ENCODE results near the gene SLC1A2.

SLC1A2 gene

DNA sequence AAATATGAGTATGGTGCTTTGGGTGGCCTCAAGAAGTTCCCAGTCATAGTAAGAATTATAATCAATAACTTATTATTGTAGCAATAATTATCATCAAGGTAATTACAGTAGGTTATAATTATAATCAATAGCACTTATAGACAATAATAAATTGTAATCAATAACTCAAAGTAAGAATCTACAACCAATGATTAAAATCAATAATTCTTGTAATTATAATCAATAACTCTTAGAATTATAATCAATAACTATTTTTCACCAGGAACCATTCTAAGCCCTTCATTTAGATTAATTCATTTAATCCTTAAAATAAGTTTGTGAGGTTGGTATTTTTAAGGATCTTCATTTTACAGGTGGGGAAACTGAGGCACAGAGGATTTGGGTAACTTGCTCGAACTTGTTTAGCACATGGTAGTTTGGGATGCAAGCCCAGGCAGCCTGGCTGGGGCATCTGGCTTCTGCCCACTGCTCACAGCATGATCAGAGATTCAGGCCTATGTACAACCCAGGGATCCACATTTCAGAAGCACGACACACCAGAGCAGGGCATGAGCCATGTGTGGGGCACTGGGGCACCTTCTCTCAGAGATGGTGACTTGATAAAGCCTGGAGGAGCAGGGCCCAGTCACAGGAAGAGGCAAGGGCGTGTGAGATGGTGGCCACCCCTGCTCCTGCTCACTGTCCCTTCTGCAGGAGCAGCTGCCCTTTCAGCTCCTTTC lies 46.6 kb downstream of the SLC1A2 start:
- DNase-seq (ENCODE audit: insufficient read length) (no peak), FAIRE-seq (peak; percentile 44)
- no peak for TF ChIP-seq TAF1 (IDR thresholded peaks at IDR 0.05; ENCODE audit: borderline replicate concordance, low read depth, low read length)
- no peak for TF ChIP-seq POLR2A (IDR thresholded peaks at IDR 0.05; ENCODE audit: low read depth, low read length)
- no peak for TF ChIP-seq POLR2AphosphoS5 (IDR thresholded peaks at IDR 0.05; ENCODE audit: low read depth, low read length)

DNA sequence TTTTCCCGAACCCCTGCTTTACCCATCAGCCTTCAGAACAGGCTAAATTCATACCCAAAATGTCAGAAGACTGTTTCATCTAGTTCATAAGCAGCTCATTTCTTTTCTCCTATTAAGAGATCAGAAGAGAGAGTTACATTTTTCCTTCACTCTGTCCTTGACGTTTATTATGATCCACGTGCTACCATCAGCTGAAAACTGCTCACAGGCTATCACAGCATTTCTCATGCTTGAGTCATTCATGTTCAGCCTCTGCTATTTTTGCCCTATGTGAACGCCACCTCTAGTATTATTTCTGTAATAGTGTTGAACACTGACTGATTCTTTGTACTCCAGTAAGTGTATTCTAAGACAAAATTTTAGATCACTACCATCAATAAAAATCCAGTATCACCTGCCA lies 51.9 kb downstream of the SLC1A2 start:
- TF ChIP-seq POLR2AphosphoS5 (IDR thresholded peaks at IDR 0.05; ENCODE audit: low read depth, low read length), result no peak
- TF ChIP-seq TAF1 (IDR thresholded peaks at IDR 0.05; ENCODE audit: borderline replicate concordance, low read depth, low read length), result no peak
- TF ChIP-seq POLR2A (IDR thresholded peaks at IDR 0.05; ENCODE audit: low read depth, low read length), result no peak
- peak; percentile 27 for FAIRE-seq
- no peak for DNase-seq (ENCODE audit: insufficient read length)

DNA sequence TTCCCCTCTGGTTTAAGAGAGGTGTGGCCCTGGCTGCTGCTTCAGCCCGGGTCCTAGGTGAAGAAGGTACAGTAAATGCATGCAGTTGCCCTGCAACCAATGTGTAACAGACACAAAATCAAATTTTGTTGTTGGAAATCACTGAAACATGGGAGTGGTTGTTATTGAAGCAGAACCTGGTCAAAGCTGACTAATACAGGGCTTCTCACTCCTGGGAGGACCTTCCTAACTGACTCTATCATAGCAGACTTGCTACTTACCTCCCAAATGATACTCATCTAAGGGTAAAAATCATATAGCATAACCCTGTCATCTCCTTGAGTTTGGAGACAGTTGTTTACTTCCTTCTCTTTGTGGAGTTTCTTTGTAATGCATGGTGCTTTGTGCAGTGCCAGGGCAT lies 52.6 kb downstream of the SLC1A2 start:
- FAIRE-seq (no peak), DNase-seq (ENCODE audit: insufficient read length) (no peak)
- TF ChIP-seq POLR2A (IDR thresholded peaks at IDR 0.05; ENCODE audit: low read depth, low read length) (no peak), TAF1 (IDR thresholded peaks at IDR 0.05; ENCODE audit: borderline replicate concordance, low read depth, low read length) (no peak), POLR2AphosphoS5 (IDR thresholded peaks at IDR 0.05; ENCODE audit: low read depth, low read length) (no peak)

DNA sequence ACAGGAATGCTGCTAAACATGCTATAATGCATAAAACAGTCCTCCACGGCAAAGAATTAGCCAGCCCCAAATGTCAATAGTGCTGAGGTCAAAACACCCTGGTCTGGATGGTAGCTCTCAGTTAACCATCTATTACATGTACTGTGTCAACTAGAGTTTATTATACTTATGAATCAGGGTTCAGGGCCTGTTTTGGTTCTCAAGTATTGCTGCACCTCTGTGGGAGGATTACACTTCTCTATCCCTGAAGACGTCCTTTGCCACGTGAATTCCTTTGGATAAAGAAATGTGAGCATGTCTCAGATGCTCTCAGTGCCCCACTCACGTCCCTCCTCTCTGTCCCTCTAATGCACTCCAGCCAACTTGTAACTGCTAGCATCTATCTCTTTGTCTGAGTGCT lies 53.4 kb downstream of the SLC1A2 start:
- no peak for DNase-seq (ENCODE audit: insufficient read length)
- TF ChIP-seq POLR2AphosphoS5 (IDR thresholded peaks at IDR 0.05; ENCODE audit: low read depth, low read length), result no peak
- no peak for TF ChIP-seq POLR2A (IDR thresholded peaks at IDR 0.05; ENCODE audit: low read depth, low read length)
- TF ChIP-seq TAF1 (IDR thresholded peaks at IDR 0.05; ENCODE audit: borderline replicate concordance, low read depth, low read length), result no peak
- FAIRE-seq, result no peak

DNA sequence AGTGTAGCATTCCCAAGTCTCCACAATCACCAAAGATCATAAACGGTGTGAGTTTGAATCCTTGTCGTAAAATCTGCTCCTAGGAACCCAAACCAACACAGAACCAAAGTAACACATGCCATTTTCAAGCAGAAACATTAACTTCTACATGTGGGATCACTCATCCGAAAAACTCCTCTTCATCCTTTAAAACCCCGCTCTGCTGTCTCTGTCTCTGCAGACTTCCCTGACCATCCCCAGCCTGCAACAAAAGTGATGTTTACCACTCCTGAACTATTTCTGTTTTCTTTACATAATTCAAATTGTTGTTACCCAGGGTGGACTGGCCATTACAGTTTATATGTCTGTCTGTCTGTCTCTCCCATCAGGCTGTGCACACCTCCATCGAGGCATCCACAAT lies 54.0 kb downstream of the SLC1A2 start:
- FAIRE-seq, result no peak
- DNase-seq (ENCODE audit: insufficient read length), result no peak

DNA sequence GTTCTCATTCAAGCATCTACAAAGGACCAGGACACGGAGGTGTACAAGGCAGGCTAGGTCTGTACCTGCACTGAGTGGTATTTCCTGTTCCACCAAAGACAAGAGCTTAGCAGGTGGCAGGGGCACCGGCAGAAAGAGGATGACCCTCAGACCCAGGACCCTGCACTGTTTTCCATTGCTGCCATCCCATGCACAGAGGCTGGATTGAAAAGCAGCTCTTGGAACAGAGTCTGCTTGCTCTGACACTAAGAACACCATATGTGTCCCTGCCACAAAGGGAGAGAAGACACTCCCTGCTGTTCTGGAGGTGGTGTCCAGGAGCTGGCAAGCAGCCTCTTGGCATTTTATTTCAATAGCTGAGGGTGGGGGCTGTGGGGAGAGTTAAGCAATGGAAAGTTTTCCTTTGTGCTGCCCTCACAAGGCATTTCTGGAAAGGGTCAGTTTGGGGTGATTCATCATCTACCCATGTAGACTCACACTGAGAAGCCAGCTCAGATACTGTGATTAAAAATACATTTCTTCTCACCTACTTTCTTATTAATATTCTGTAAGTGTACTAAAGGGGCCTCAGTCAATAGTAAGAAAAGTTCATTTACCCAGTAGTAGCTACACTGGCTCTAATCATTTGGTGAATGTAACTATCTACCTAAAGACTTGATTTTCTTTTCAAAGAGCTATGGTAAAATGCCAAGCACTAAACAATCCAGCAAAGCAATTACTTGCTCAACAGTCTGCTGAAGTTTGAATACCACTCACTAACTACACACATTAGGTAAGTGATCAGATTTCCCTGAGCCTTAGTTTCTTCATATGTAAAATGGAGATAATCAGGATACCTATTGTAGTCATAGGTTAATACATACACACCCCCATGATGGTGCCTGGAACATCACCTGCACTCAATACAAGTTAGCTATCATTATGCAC lies 55.2 kb downstream of the SLC1A2 start:
- FAIRE-seq (peak; percentile 27), DNase-seq (ENCODE audit: insufficient read length) (no peak)
- TF ChIP-seq POLR2AphosphoS5 (IDR thresholded peaks at IDR 0.05; ENCODE audit: low read depth, low read length), result no peak
- TF ChIP-seq TAF1 (IDR thresholded peaks at IDR 0.05; ENCODE audit: borderline replicate concordance, low read depth, low read length), result no peak
- TF ChIP-seq POLR2A (IDR thresholded peaks at IDR 0.05; ENCODE audit: low read depth, low read length), result no peak

More for the DNA sequence above, 54.0 kb downstream of the SLC1A2 start:
- TF ChIP-seq POLR2A (IDR thresholded peaks at IDR 0.05; ENCODE audit: low read depth, low read length) (no peak), TAF1 (IDR thresholded peaks at IDR 0.05; ENCODE audit: borderline replicate concordance, low read depth, low read length) (no peak), POLR2AphosphoS5 (IDR thresholded peaks at IDR 0.05; ENCODE audit: low read depth, low read length) (no peak)

DNA sequence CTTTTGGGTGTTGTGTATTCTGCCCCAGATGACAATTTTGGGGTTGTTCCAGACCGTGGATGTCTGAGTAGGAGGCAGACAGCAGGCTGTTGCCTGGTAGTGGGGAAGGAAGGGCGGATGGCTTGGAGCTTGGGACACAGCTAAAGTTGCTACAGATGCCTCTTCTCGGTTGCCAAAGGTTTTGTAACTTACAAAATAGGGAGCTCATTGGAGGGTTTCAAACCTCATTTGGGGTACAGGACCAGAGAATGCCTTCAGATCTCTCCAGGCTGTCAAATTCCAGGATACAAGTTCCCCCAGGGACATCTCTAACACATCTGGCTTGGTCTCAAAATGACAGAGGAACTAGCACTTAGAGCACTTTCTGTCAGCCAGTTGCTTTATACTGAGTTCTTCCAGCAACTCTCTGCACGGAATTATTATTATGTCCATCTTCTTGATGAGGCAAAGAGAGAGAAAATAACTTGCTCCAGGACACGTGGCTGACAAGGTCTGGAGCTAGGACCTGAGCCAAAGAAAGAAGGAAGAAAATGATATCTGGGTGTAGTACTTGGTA lies 56.0 kb downstream of the SLC1A2 start:
- no peak for DNase-seq (ENCODE audit: insufficient read length)
- TF ChIP-seq POLR2AphosphoS5 (IDR thresholded peaks at IDR 0.05; ENCODE audit: low read depth, low read length) (no peak), TAF1 (IDR thresholded peaks at IDR 0.05; ENCODE audit: borderline replicate concordance, low read depth, low read length) (no peak), POLR2A (IDR thresholded peaks at IDR 0.05; ENCODE audit: low read depth, low read length) (no peak)
- peak; percentile 21 for FAIRE-seq

DNA sequence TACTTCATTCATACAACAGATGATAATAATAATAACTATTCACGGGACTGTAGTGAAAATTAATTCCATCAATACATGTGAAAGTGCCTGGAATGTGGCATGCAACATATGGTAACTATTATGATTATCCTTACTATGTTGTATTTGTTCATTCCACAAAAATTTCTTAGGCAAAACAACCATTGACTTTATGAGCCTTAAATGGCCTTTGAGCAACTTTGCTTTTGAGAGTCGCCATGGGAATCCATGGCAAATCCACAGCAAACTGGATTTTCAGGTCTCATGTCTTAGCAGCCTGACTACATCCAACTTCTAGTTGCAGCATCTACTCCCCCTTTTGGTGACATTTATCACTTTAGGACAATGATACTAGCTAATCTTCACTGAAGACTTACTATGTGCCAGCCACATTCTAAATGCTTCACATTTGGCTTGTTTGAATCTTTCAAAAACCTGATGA lies 56.8 kb downstream of the SLC1A2 start:
- no peak for DNase-seq (ENCODE audit: insufficient read length)
- TF ChIP-seq POLR2AphosphoS5 (IDR thresholded peaks at IDR 0.05; ENCODE audit: low read depth, low read length) (no peak), POLR2A (IDR thresholded peaks at IDR 0.05; ENCODE audit: low read depth, low read length) (no peak), TAF1 (IDR thresholded peaks at IDR 0.05; ENCODE audit: borderline replicate concordance, low read depth, low read length) (no peak)
- FAIRE-seq, result peak; percentile 63

DNA sequence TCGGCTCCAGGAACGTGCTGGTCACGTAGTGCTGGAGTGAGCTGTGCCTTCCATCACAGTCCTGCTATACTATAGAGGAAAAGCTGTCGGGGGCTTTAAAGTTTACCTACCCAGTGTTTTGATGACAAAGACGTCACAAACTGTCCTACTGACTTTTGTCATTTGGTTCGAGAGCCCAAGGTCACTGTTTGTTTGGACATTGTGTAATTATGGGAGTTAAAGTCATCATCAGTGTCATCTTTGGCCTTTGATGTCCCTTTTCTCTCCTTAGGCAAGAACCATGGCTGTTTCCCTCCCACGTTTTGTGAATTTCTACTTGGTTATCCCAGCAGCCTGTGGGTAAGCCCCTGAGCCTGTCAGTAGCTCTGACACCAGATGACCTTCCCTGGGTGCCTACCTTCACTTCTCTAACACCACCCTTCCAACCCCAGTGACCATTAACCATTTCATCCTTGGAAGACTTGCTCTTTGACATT lies 59.3 kb downstream of the SLC1A2 start:
- FAIRE-seq (no peak), DNase-seq (ENCODE audit: insufficient read length) (no peak)

DNA sequence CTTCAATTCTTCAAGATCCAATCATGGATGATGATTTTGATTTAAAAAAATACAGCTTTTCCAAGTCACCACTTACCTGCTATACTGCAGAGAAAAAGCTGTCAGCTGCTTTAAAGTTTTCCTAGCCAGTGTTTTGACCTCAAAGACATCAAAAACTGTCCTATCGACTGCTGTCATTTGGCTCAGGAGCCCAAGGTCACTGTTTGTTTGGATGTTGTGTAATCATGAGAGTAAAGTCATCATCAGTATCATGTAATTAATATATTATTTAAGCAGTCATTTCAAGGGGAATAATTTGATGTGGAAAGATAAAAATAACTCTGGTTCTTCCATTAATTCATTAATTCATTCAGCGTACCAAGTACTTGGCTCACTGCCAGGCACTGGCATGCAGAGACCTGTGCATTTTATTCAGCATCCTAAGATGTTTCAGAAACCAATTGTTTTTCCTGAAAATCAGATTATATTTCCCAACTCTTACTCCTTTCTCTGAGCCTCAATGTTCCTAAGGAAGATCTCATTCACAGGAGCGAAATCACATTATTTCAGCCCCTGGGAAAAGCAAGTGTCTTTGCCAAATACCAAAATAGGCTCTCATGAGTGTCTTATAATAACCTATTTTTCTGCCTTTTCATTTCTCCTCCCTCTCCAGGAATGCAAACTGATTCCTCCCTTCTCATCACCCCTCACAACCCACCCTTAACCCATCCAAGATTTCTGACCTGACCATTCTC lies 59.9 kb downstream of the SLC1A2 start:
- TF ChIP-seq POLR2A (IDR thresholded peaks at IDR 0.05; ENCODE audit: low read depth, low read length), result no peak
- no peak for TF ChIP-seq POLR2AphosphoS5 (IDR thresholded peaks at IDR 0.05; ENCODE audit: low read depth, low read length)
- TF ChIP-seq TAF1 (IDR thresholded peaks at IDR 0.05; ENCODE audit: borderline replicate concordance, low read depth, low read length), result no peak
- FAIRE-seq, result no peak

More for the DNA sequence above, 59.3 kb downstream of the SLC1A2 start:
- TF ChIP-seq TAF1 (IDR thresholded peaks at IDR 0.05; ENCODE audit: borderline replicate concordance, low read depth, low read length) (no peak), POLR2AphosphoS5 (IDR thresholded peaks at IDR 0.05; ENCODE audit: low read depth, low read length) (no peak), POLR2A (IDR thresholded peaks at IDR 0.05; ENCODE audit: low read depth, low read length) (no peak)

More for the DNA sequence above, 59.9 kb downstream of the SLC1A2 start:
- DNase-seq (ENCODE audit: insufficient read length), result no peak
